ENCODE data around the gene EBF3.

EBF3 gene

DNA sequence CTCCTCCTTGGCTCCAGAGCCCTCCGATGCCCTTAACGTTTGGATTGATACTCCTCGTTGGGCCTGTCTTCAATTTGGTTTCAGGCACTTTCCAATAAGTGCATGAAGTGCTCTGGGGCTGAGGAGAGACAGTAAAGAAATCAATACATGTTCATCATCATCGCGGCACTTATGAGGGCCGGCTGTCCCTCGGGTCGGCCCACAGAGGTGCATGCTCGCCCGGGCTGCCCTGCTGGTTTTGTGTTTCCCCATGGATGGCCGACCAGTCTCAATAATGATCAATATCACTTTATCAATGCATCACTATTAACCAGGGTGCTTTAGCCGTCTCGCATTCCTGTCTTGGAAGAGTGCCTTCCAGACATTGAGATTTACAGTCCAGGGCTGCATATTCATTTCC lies 154.2 kb downstream of the EBF3 start:
- TF ChIP-seq, protein P1, sequence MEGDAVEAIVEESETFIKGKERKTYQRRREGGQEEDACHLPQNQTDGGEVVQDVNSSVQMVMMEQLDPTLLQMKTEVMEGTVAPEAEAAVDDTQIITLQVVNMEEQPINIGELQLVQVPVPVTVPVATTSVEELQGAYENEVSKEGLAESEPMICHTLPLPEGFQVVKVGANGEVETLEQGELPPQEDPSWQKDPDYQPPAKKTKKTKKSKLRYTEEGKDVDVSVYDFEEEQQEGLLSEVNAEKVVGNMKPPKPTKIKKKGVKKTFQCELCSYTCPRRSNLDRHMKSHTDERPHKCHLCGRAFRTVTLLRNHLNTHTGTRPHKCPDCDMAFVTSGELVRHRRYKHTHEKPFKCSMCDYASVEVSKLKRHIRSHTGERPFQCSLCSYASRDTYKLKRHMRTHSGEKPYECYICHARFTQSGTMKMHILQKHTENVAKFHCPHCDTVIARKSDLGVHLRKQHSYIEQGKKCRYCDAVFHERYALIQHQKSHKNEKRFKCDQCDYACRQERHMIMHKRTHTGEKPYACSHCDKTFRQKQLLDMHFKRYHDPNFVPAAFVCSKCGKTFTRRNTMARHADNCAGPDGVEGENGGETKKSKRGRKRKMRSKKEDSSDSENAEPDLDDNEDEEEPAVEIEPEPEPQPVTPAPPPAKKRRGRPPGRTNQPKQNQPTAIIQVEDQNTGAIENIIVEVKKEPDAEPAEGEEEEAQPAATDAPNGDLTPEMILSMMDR (IDR thresholded peaks at IDR 0.05), result no peak
- intact Hi-C loops (cut with DNase I; ENCODE audit: low total_unique reads), result no loop called here
- H3K9me3 ChIP-seq, result peaks cover 0 to 19% (median 4%) of the 10 kb centered on the region in 3 donors
- H3K36me3 ChIP-seq, result peaks cover 0 to 3% (median 0%) of the 10 kb centered on the region in 3 donors
- DNase-seq, result no peak
- H3K27ac ChIP-seq, result no peak overlapping the region
- peaks cover 0 to 7% of the 10 kb centered on the region in 2 donors for H3K27me3 ChIP-seq
- no peak overlapping the region for H3K4me3 ChIP-seq
- no peaks in the 10 kb centered on the region for H3K4me1 ChIP-seq

DNA sequence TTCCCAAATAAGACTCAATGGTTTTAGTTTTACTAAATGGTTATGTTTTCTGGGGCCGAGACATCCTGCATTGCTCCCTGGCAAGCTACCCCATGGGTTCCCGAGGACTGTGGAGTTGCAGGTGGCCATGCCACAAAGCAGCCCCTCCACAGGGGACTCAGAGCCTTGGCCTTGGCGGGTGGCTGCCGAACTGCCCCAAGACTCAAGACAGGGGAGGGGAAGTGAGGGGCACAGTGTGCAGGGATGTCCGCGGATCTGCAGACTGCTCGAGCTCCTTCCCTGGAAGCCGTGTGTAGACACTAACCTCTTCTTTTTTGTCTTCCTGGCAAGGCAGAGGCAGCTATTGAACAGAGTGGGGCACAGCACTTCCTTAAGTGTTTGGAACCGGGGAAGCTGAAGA lies 154.6 kb downstream of the EBF3 start:
- Histone ChIP-seq H3K4me1 (no peaks in the 10 kb centered on the region), H3K27ac (no peak overlapping the region), H3K36me3 (peaks cover 0 to 3% (median 0%) of the 10 kb centered on the region in 3 donors), H3K9me3 (peaks cover 0 to 18% (median 4%) of the 10 kb centered on the region in 3 donors), H3K27me3 (peaks cover 0 to 7% of the 10 kb centered on the region in 2 donors), H3K4me3 (no peak overlapping the region)
- DNase-seq, result no peak
- intact Hi-C loops (cut with DNase I; ENCODE audit: low total_unique reads), result no loop called here
- TF ChIP-seq, protein P1 (IDR thresholded peaks at IDR 0.05), result no peak

DNA sequence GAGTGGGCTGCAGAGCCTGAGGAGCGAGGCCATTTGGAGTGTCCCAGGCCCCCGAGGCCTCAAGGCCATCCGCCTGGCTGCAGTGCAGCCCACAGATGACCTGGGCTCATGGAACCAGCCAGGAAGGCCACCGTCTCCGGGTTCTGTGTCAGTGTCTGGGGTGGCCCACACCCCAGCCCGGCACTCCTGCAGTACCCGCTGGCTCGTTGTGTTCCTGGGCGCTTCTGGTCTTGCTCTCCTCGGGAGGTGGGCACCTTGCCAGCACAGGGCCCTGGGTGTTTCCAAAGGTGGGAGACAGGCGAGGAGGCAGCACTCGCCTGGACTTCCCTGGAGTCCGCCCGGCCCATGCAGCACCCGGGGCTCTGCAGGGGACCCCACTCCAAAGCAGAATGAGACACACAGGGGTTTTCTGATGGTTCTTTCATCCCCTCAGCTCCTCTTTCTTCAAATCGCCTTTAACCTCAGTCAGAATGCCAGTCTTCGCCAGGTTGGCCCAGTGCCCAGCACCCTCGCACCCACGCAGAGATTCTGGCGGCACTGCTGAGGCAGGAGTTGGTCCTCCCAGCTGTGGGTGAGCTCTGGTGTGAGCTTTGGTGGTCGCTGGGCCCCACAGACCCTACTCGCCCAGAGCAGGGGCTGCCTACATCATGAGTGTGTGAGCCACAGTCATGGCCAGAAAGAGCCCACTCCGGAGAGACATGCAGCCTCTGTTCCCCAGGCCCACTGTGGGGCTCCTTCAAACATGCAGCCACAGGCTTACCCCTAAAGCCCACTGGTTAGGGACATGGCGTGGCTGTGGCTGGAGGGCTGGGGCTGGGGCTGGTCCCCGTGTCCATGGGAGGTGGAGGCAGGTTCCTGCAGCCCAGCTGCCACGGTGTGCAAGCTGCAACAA lies 155.7 kb downstream of the EBF3 start:
- Histone ChIP-seq H3K4me3 (no peak overlapping the region), H3K27me3 (peaks cover 0 to 7% of the 10 kb centered on the region in 2 donors), H3K9me3 (peaks cover 0 to 17% (median 6%) of the 10 kb centered on the region in 3 donors), H3K4me1 (no peaks in the 10 kb centered on the region), H3K36me3 (peaks cover 0 to 3% (median 0%) of the 10 kb centered on the region in 3 donors), H3K27ac (no peak overlapping the region)
- intact Hi-C loops (cut with DNase I; ENCODE audit: low total_unique reads), result no loop called here
- no peak for DNase-seq
- TF ChIP-seq, protein P1 (IDR thresholded peaks at IDR 0.05), result no peak

DNA sequence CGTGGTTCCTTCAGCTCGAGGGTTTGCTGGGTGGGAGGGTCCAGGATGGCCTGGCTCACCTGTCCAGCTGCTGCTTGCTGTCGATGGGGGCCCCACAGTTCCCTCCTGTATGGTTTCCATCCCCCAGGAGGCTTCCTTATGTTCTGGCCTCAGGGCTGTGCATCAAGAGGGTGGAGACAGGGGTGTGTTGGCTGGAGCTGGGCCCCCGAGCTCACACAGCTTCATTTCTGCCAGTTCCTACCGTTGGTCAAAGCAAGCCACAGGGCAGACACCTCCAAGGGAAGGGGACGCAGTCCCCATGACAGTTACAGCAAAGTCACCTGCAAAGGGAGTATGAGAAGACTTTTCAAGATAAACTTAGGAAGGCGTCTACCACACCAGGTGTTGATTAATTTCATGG lies 156.9 kb downstream of the EBF3 start:
- Histone ChIP-seq H3K27ac (no peak overlapping the region), H3K36me3 (peaks cover 0 to 3% (median 0%) of the 10 kb centered on the region in 3 donors), H3K4me1 (no peaks in the 10 kb centered on the region), H3K4me3 (no peak overlapping the region), H3K9me3 (peaks cover 0 to 25% (median 13%) of the 10 kb centered on the region in 3 donors), H3K27me3 (peaks cover 0 to 7% of the 10 kb centered on the region in 2 donors)
- no peak for DNase-seq
- TF ChIP-seq, protein P1 (IDR thresholded peaks at IDR 0.05), result no peak
- intact Hi-C loops (cut with DNase I; ENCODE audit: low total_unique reads), result no loop called here

DNA sequence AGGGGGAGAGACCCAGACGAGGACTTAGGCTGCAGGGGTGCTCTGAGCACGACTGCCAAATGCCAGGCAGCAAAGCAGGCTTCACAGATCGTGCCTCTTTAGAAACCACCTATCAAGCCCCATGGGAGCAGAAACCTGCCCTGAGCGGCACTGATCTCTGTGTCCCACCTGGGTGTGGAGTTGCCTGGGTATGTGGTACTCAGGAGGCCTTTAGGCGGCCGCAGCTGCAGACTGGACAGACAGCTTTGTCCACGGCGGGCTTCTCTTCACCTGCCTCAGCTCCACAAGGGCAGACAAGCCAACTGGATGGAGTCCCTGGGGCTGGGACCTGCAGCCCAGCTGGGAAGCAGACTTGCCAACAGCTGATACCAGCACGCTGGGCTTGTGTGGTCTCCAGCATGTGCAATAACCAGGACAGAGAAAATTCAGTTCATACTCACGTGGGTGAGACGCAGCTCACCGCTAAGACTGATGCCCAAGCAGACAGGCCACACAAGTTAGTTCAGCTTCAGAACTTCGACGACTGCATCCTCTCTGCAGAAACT lies 163.2 kb downstream of the EBF3 start:
- TF ChIP-seq, protein P1 (IDR thresholded peaks at IDR 0.05), result no peak
- no peak overlapping the region for H3K4me3 ChIP-seq
- peaks cover 0 to 18% (median 12%) of the 10 kb centered on the region in 3 donors for H3K9me3 ChIP-seq
- H3K27ac ChIP-seq, result no peak overlapping the region
- intact Hi-C loops (cut with DNase I; ENCODE audit: low total_unique reads), result no loop called here
- no peaks in the 10 kb centered on the region for H3K4me1 ChIP-seq
- DNase-seq, result no peak
- peaks cover 0 to 2% (median 0%) of the 10 kb centered on the region in 3 donors for H3K36me3 ChIP-seq
- no peaks in the 10 kb centered on the region for H3K27me3 ChIP-seq

Measured in tibial artery (tissue), 4 donors.